ENCODE measurements around the gene ANKFY1. TPM values are rescaled to one million over a fixed set of nuclear protein-coding genes. Genes with fewer than 3 reads are reported as not detected.

Gene ANKFY1
- total RNA-seq, 5 donors from 2014 or later (not counting 1 experiment from before 2014, with no cell fraction given) = 58.0 to 69.6 (median 67.0) TPM

GRCh38 chr17:4304417-4305027 is 40.7 kb upstream of the ANKFY1 start:
- ChIA-PET CTCF (interaction anchor here (0.7 kb wide), 3 partner anchors 18 to 71 kb away, joined by 6 to 10 read pairs (median 6); no protein-coding TSS in a partner anchor), POLR2A (interaction anchor here (0.6 to 0.7 kb wide), 2 partner anchors 10 to 1102 kb away, joined by 4 to 8 read pairs; no protein-coding TSS in a partner anchor)
- H3K4me3 Mint-ChIP-seq = no peak overlapping the region
- peak; percentile 71 to 82 (median 78) for ATAC-seq (replicated peaks in 1 of 4)
- no CpG with 5 or more reads among the region's 6 CpGs for WGBS (ENCODE audit: insufficient coverage)
- peaks cover 0 to 7% of the 10 kb centered on the region in 2 experiments for H3K4me1 ChIP-seq (ENCODE audit: control insufficient read depth in 1 of 2, extremely low read depth in 1 of 2, insufficient read depth in 2 of 2, low read length in 2 of 2)
- H3K36me3 ChIP-seq (ENCODE audit: control insufficient read depth in 2 of 2, extremely low read depth in 1 of 2, insufficient read depth in 1 of 2, low read length in 1 of 2) = peaks cover 4 to 31% of the 10 kb centered on the region in 2 donors
- H3K27ac ChIP-seq (ENCODE audit: low read length) = no peak overlapping the region
- peak in 30 of 35 experiments; percentile 10 to 81 (median 45) for DNase-seq
- no peak overlapping the region for H3K4me3 ChIP-seq (ENCODE audit: control insufficient read depth in 1 of 2, extremely low read depth in 1 of 2, low read length in 1 of 2)
- H3K4me1 Mint-ChIP-seq = peaks cover 21 to 35% (median 22%) of the 10 kb centered on the region in 3 donors
- no peaks in the 10 kb centered on the region for H3K27me3 Mint-ChIP-seq
- no peaks in the 10 kb centered on the region for H3K9me3 Mint-ChIP-seq
- H3K36me3 Mint-ChIP-seq = peaks cover 20% of the 10 kb centered on the region
- H3K9me3 ChIP-seq = no peaks in the 10 kb centered on the region
- H3K27me3 ChIP-seq (replicated peaks in 1 of 2; ENCODE audit: control insufficient read depth in 2 of 2, extremely low read depth in 1 of 2, insufficient read depth in 2 of 2, low read length in 1 of 2) = no peaks in the 10 kb centered on the region
- no peak overlapping the region for H3K27ac Mint-ChIP-seq

DNA sequence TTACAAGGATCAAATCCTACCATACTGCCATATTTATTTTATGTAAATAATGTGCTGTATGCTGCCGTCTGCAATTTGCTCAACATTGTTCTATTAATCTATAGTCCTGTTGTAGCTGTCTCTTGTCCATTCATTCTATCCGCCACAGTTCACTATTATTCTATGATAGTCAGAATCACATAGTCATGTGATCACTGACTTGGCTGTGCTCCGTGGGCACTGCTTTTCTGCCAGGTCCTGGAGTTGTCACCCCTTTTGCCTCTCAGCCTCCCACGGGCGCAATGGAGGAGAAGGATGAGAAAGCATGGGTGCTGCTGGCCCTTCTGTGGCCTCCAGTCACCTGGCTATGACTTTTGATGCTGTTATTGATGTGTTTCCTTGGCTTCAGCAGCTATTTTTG is 37.3 kb upstream of the ANKFY1 start:
- no peaks in the 10 kb centered on the region for H3K27me3 ChIP-seq (replicated peaks in 1 of 2; ENCODE audit: control insufficient read depth in 2 of 2, extremely low read depth in 1 of 2, insufficient read depth in 2 of 2, low read length in 1 of 2)
- no peak overlapping the region for H3K27ac ChIP-seq (ENCODE audit: low read length)
- Mint-ChIP-seq H3K4me1 (peaks cover 16 to 42% (median 26%) of the 10 kb centered on the region in 3 donors), H3K27ac (no peak overlapping the region), H3K36me3 (peaks cover 20% of the 10 kb centered on the region), H3K4me3 (no peak overlapping the region), H3K9me3 (no peaks in the 10 kb centered on the region), H3K27me3 (no peaks in the 10 kb centered on the region)
- H3K4me3 ChIP-seq (ENCODE audit: control insufficient read depth in 1 of 2, extremely low read depth in 1 of 2, low read length in 1 of 2) = no peak overlapping the region
- peaks cover 4 to 37% of the 10 kb centered on the region in 2 donors for H3K36me3 ChIP-seq (ENCODE audit: control insufficient read depth in 2 of 2, extremely low read depth in 1 of 2, insufficient read depth in 1 of 2, low read length in 1 of 2)
- 100% methylated on average over 1 of the region's 5 CpGs for WGBS (ENCODE audit: insufficient coverage)
- no peak for DNase-seq
- H3K9me3 ChIP-seq = no peaks in the 10 kb centered on the region
- ChIA-PET CTCF (no interaction called here), POLR2A (no interaction called here)
- H3K4me1 ChIP-seq (ENCODE audit: control insufficient read depth in 1 of 2, extremely low read depth in 1 of 2, insufficient read depth in 2 of 2, low read length in 2 of 2) = peaks cover 0 to 3% of the 10 kb centered on the region in 2 experiments
- ATAC-seq (replicated peaks in 1 of 4) = no peak

- Mint-ChIP-seq H3K4me3 (no peak overlapping the region), H3K4me1 (peaks cover 17 to 32% (median 25%) of the 10 kb centered on the region in 3 donors), H3K36me3 (peaks cover 21% of the 10 kb centered on the region), H3K27me3 (no peaks in the 10 kb centered on the region), H3K9me3 (no peaks in the 10 kb centered on the region), H3K27ac (peak overlapping the region in 1 of 2 donors; percentile 4)
- Histone ChIP-seq H3K9me3 (no peaks in the 10 kb centered on the region), H3K4me3 (ENCODE audit: control insufficient read depth in 1 of 2, extremely low read depth in 1 of 2, low read length in 1 of 2) (no peak overlapping the region), H3K27me3 (replicated peaks in 1 of 2; ENCODE audit: control insufficient read depth in 2 of 2, extremely low read depth in 1 of 2, insufficient read depth in 2 of 2, low read length in 1 of 2) (no peaks in the 10 kb centered on the region), H3K36me3 (ENCODE audit: control insufficient read depth in 2 of 2, extremely low read depth in 1 of 2, insufficient read depth in 1 of 2, low read length in 1 of 2) (peaks cover 4 to 40% of the 10 kb centered on the region in 2 donors), H3K27ac (ENCODE audit: low read length) (no peak overlapping the region), H3K4me1 (ENCODE audit: control insufficient read depth in 1 of 2, extremely low read depth in 1 of 2, insufficient read depth in 2 of 2, low read length in 2 of 2) (no peaks in the 10 kb centered on the region)
- CTCF ChIA-PET = interaction anchor here in 1 of 2 donors (0.7 kb wide), 1 partner anchor 17 kb away, joined by 3 read pairs; no protein-coding TSS in a partner anchor
- POLR2A ChIA-PET = interaction anchor here in 1 of 2 donors (0.7 kb wide), 1 partner anchor 623 kb away, joined by 3 read pairs; no protein-coding TSS in a partner anchor
- DNase-seq = no peak
- WGBS (ENCODE audit: insufficient coverage) = 73% methylated on average over 2 of the region's 3 CpGs
- no peak for ATAC-seq (replicated peaks in 1 of 4)
These were observed 33.6 kb upstream of the ANKFY1 start for GRCh38 chr17:4297351-4297750.

DNA sequence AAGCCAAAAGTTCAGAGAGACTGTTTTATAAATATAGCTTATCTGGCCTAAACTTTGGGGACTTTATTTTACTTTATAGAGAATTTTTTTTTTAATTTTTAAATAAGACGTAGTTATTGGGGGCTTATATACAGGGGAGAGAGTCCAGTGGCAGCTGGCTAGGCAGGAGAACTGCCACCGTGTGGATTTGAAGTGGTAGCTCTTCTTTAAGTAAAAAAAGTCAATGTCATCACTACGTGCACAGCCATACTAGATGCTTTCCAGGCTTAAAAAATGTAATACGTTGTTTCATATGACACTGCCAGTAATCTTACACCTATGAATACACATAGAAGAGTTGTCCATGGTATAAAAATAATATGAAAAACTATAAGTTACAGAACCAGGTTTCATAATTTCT is 31.9 kb upstream of the ANKFY1 start:
- no peaks in the 10 kb centered on the region for H3K27me3 Mint-ChIP-seq
- ATAC-seq (replicated peaks in 1 of 4) = no peak
- no peaks in the 10 kb centered on the region for H3K4me1 ChIP-seq (ENCODE audit: control insufficient read depth in 1 of 2, extremely low read depth in 1 of 2, insufficient read depth in 2 of 2, low read length in 2 of 2)
- peaks cover 0 to 36% of the 10 kb centered on the region in 2 donors for H3K36me3 ChIP-seq (ENCODE audit: control insufficient read depth in 2 of 2, extremely low read depth in 1 of 2, insufficient read depth in 1 of 2, low read length in 1 of 2)
- no peaks in the 10 kb centered on the region for H3K27me3 ChIP-seq (replicated peaks in 1 of 2; ENCODE audit: control insufficient read depth in 2 of 2, extremely low read depth in 1 of 2, insufficient read depth in 2 of 2, low read length in 1 of 2)
- WGBS (ENCODE audit: insufficient coverage) = no CpG with 5 or more reads among the region's 4 CpGs
- H3K27ac ChIP-seq (ENCODE audit: low read length) = no peak overlapping the region
- CTCF ChIA-PET = interaction anchor here in 1 of 2 donors (1.0 to 1.1 kb wide), 2 partner anchors 35 to 96 kb away, joined by 3 to 5 read pairs; no protein-coding TSS in a partner anchor
- H3K4me1 Mint-ChIP-seq = peaks cover 17 to 32% (median 22%) of the 10 kb centered on the region in 3 donors
- no peak overlapping the region for H3K4me3 Mint-ChIP-seq
- H3K27ac Mint-ChIP-seq = no peak overlapping the region
- H3K9me3 ChIP-seq = no peaks in the 10 kb centered on the region
- no peak overlapping the region for H3K4me3 ChIP-seq (ENCODE audit: control insufficient read depth in 1 of 2, extremely low read depth in 1 of 2, low read length in 1 of 2)
- H3K36me3 Mint-ChIP-seq = peaks cover 8% of the 10 kb centered on the region
- H3K9me3 Mint-ChIP-seq = no peaks in the 10 kb centered on the region
- DNase-seq = no peak
- POLR2A ChIA-PET = no interaction called here

DNA sequence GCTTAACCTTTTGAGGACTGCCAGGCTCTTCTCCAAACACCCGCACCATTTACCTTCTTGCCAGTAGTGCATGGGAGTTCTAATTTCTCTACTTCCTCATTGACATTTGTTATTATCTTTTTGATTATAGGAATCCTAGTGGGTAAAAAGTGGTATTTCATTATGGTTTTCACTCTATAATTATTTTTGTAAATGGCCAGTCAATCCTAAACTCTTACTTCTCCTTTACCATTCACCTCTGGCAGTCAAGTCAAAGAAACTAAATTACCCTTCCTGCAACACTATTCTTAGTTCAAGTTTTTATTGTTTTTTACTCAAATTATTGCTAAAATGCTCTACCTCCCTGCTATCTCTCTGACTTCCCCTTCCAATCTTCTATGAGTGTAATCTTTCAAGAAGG is 29.8 kb upstream of the ANKFY1 start:
- Mint-ChIP-seq H3K4me1 (peaks cover 13 to 26% (median 18%) of the 10 kb centered on the region in 3 donors), H3K9me3 (no peaks in the 10 kb centered on the region), H3K27me3 (no peaks in the 10 kb centered on the region), H3K4me3 (no peak overlapping the region), H3K36me3 (peaks cover 14% of the 10 kb centered on the region), H3K27ac (peak overlapping the region; percentile 11 to 35)
- H3K36me3 ChIP-seq (ENCODE audit: control insufficient read depth in 2 of 2, extremely low read depth in 1 of 2, insufficient read depth in 1 of 2, low read length in 1 of 2) = peaks cover 0 to 47% of the 10 kb centered on the region in 2 donors
- no peak for DNase-seq
- ChIA-PET CTCF (no interaction called here), POLR2A (no interaction called here)
- H3K4me3 ChIP-seq (ENCODE audit: control insufficient read depth in 1 of 2, extremely low read depth in 1 of 2, low read length in 1 of 2) = no peak overlapping the region
- H3K27me3 ChIP-seq (replicated peaks in 1 of 2; ENCODE audit: control insufficient read depth in 2 of 2, extremely low read depth in 1 of 2, insufficient read depth in 2 of 2, low read length in 1 of 2) = no peaks in the 10 kb centered on the region
- no peak for ATAC-seq (replicated peaks in 1 of 4)
- no peaks in the 10 kb centered on the region for H3K4me1 ChIP-seq (ENCODE audit: control insufficient read depth in 1 of 2, extremely low read depth in 1 of 2, insufficient read depth in 2 of 2, low read length in 2 of 2)
- H3K27ac ChIP-seq (ENCODE audit: low read length) = no peak overlapping the region
- H3K9me3 ChIP-seq = no peaks in the 10 kb centered on the region
- no CpG with 5 or more reads among the region's 1 CpG for WGBS (ENCODE audit: insufficient coverage)

GRCh38 chr17:4287710-4288109 is 23.9 kb upstream of the ANKFY1 start:
- H3K36me3 ChIP-seq (ENCODE audit: control insufficient read depth in 2 of 2, extremely low read depth in 1 of 2, insufficient read depth in 1 of 2, low read length in 1 of 2) = peaks cover 0 to 28% of the 10 kb centered on the region in 2 donors
- Mint-ChIP-seq H3K4me1 (peaks cover 0 to 9% (median 5%) of the 10 kb centered on the region in 3 donors), H3K36me3 (peaks cover 9% of the 10 kb centered on the region), H3K9me3 (no peaks in the 10 kb centered on the region), H3K27me3 (no peaks in the 10 kb centered on the region), H3K4me3 (no peak overlapping the region), H3K27ac (no peak overlapping the region)
- H3K4me3 ChIP-seq (ENCODE audit: control insufficient read depth in 1 of 2, extremely low read depth in 1 of 2, low read length in 1 of 2) = no peak overlapping the region
- ChIA-PET POLR2A (interaction anchor here in 1 of 2 donors (0.6 kb wide), 1 partner anchor 28 kb away, joined by 12 read pairs; no protein-coding TSS in a partner anchor), CTCF (no interaction called here)
- no peak for ATAC-seq (replicated peaks in 1 of 4)
- no peaks in the 10 kb centered on the region for H3K27me3 ChIP-seq (replicated peaks in 1 of 2; ENCODE audit: control insufficient read depth in 2 of 2, extremely low read depth in 1 of 2, insufficient read depth in 2 of 2, low read length in 1 of 2)
- no peaks in the 10 kb centered on the region for H3K9me3 ChIP-seq
- no CpG with 5 or more reads among the region's 3 CpGs for WGBS (ENCODE audit: insufficient coverage)
- DNase-seq = no peak
- no peak overlapping the region for H3K27ac ChIP-seq (ENCODE audit: low read length)
- H3K4me1 ChIP-seq (ENCODE audit: control insufficient read depth in 1 of 2, extremely low read depth in 1 of 2, insufficient read depth in 2 of 2, low read length in 2 of 2) = no peaks in the 10 kb centered on the region
